Activated CD8-positive, alpha-beta memory T cell treated with anti-CD3 and anti-CD28 coated beads for 4 hours (primary cell): ENCODE results near the gene PDYN.

Experiments used
- DNase-seq, 2 donors: peaks; one replicate each; pipeline ENCODE4 v3.0.0-alpha.2; 2020; ENCODE audit warnings: low read depth in 2 of 2

PDYN gene

GRCh38 chr20:1951436-1952115 lies 42.3 kb downstream of the PDYN start:
- DNase-seq = no peak

DNA sequence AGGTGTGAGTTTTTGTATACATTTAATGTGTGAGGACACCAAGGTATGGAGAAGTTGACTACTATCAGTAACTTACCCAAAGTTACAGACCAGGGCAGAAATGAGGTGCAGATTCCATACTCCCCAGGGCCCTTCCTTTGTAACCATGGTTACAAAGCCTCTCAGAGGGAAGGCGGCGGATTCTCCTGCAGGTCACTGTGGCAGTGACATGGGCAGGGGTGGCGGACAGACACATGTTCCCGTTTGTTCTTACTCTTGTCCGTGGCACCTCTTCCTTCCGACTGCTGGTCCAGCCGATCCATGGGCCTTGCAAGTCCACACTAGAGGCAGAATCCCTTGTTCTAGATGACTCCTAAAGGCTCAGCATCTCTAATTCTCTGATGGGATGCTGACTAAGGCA lies 43.0 kb downstream of the PDYN start:
- no peak for DNase-seq

GRCh38 chr20:1949347-1950100 lies 44.3 kb downstream of the PDYN start:
- no peak for DNase-seq

DNA sequence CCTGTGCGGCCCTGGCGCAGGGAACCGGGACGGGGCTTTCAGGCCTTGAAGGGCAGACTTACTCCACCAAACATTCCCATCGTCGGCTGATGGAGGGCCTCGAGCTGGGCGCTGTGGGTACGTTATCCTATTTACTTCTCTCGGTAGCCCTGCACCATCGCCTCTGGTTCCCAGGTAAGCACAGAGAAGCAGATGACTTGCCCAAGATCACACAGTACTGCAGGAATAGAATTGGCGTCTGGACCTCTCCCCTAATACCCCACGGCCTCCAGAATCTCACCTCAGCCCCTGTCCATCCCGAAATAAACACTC lies 46.4 kb downstream of the PDYN start:
- DNase-seq = no peak

- DNase-seq = no peak
Observed at GRCh38 chr20:1946762-1947534, 46.9 kb downstream of the PDYN start.

- no peak for DNase-seq
Observed at GRCh38 chr20:1946442-1946761, 47.5 kb downstream of the PDYN start.

- no peak for DNase-seq
Observed at GRCh38 chr20:1945660-1946059, 48.2 kb downstream of the PDYN start.

- DNase-seq = no peak
Observed at GRCh38 chr20:1945134-1945618, 48.7 kb downstream of the PDYN start.

DNA sequence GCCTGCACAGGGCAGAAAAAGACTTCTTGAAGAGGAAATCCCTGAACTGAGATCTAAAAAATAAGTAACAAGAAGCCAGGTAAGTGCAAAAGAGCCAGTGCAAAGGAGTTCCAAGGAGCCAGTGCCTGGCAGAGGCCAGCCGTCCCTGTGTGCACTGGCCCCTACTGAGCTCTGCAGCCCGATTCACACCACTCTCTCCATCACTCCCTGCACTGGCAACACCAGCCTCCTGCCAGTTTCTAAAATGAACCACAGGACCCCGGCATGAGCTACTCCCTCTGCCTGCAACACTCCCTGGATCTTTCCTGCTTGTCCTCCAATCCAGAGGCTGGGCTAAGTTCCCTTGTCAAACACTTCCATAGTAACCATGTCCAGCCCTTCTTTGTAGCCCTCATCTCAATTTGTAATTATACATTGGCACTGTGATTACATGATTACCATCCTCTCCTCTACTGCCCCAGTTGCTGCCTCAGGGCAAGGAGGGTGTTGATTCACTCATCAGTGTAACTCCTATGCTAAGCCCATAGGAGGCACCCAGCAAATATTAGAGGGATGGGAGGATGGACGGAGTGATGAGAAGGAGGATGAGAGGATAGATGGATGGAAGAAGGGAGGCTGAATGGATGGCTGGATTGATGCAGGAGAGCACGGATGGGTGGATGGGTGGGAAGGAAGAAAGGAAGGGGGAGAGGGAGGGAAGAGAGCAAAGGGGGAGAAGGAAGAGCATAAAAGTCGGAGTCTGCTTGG lies 49.3 kb downstream of the PDYN start:
- DNase-seq = no peak

DNA sequence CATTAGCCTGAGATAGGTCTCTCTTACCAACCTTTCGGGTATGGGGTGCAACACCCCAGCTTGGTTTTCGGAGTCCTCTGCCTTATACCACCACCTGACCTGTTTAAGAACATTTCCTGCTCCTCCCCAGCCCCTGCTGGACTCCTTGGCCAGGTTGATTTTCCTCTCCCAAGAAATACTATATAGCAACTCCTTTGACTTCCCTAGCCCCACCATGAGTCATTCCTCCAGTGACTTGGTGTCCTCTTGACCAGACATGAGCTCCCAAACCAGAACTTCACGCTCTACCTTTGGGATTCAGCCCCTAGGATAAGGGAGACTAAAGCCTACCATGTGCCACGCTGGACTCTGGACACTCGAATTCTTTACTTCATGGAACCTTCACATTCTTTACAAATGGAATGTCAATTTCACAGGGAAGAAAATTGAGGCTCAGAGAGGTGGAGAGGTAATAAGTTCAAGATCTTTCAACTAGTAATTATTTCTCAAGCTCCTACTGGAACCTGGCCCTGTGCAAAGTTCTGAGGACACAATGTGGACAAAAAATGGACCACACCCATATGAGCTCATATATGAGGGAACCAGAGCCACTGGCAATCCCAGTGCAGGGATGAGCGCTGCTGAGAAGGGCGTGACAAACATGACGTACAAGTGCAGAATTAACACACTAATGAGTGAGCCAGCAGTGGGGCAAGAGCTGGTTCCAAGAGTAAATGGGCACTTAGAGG lies 50.4 kb downstream of the PDYN start:
- no peak for DNase-seq

GRCh38 chr20:1942486-1943274 lies 51.2 kb downstream of the PDYN start:
- no peak for DNase-seq

DNA sequence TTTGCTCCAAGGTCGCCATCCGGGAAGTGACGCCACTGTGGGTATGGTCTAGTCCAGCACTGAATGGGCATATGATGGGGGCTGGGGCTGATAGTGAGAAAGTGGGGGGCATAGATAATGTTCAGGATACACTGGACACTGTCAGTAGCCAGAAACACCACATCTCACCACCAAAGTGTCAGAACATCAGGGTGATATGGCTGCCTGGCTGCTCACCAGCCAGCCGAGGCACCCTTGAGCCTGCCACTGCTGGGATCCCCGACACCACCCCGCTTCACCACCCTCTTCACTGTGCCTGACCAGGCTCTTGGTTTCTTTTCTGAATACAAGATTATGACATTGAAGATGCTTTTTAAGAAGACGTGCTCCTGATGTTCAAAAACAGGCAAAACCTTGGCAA lies 51.8 kb downstream of the PDYN start:
- DNase-seq = no peak

DNA sequence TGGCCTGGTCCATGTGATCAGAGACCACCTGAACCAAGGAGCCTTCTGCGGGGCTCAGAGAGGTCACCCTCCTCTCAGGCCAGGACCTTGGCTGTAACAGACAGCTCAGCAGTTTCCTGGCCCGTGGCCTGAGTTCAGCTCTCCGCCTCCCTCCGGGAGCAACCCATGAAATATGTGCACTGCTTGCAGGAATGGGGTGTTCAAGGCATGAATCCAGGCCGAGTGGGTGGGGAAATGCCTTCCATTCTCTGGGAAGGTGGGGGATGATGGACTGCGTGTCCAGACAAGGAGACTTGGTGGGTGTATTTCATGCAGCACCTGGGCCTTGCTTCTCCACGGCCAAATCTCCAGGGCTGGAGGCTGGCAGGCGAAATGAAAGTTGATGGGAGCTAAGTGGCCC lies 52.6 kb downstream of the PDYN start:
- DNase-seq = no peak

- no peak for DNase-seq
Observed at GRCh38 chr20:1940581-1940980, 53.3 kb downstream of the PDYN start.

- DNase-seq = no peak
Observed at GRCh38 chr20:1939270-1939595, 54.6 kb downstream of the PDYN start.

GRCh38 chr20:1938464-1939269 lies 55.2 kb downstream of the PDYN start:
- DNase-seq = no peak

DNA sequence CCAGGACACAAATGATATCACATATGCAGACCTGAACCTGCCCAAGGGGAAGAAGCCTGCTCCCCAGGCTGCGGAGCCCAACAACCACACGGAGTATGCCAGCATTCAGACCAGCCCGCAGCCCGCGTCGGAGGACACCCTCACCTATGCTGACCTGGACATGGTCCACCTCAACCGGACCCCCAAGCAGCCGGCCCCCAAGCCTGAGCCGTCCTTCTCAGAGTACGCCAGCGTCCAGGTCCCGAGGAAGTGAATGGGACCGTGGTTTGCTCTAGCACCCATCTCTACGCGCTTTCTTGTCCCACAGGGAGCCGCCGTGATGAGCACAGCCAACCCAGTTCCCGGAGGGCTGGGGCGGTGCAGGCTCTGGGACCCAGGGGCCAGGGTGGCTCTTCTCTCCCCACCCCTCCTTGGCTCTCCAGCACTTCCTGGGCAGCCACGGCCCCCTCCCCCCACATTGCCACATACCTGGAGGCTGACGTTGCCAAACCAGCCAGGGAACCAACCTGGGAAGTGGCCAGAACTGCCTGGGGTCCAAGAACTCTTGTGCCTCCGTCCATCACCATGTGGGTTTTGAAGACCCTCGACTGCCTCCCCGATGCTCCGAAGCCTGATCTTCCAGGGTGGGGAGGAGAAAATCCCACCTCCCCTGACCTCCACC lies 56.4 kb downstream of the PDYN start:
- no peak for DNase-seq

GRCh38 chr20:1935696-1936366 lies 58.0 kb downstream of the PDYN start:
- DNase-seq = no peak
